ENCODE results near the gene LSAMP. TPM values are rescaled to one million over a fixed set of nuclear protein-coding genes. Genes with fewer than 3 reads are reported as not detected.

Gene LSAMP
- total RNA-seq, 1 experiment from 2014 or later, result 0.90 TPM

- Histone ChIP-seq H3K9ac (ENCODE audit: extremely low read depth, insufficient read length, low read length) (no peak overlapping the region), H2BK12ac (ENCODE audit: insufficient read length, low read depth, low read length) (no peak overlapping the region), H4K5ac (ENCODE audit: insufficient read length, low read depth, low read length) (no peak overlapping the region), H2AK5ac (ENCODE audit: insufficient read length, low read length) (no peak overlapping the region), H2BK120ac (ENCODE audit: low read depth, low read length, poor library complexity, severe bottlenecking) (no peak overlapping the region), H3K79me2 (ENCODE audit: insufficient read depth, low read length) (no peaks in the 10 kb centered on the region), H2AFZ (ENCODE audit: low read length) (no peak overlapping the region), H3K4me2 (ENCODE audit: insufficient read depth, insufficient read length, low read length) (no peak overlapping the region), H3K27me3 (ENCODE audit: insufficient read depth, low read length) (no peaks in the 10 kb centered on the region), H4K91ac (ENCODE audit: insufficient read length, low read depth, low read length) (no peak overlapping the region), H3T11ph (ENCODE audit: low read length) (no peak overlapping the region), H3K18ac (ENCODE audit: insufficient read length, low read depth, low read length) (no peak overlapping the region), H4K20me1 (ENCODE audit: control insufficient read depth, insufficient read depth, insufficient read length) (no peaks in the 10 kb centered on the region), H3K4ac (ENCODE audit: low read depth, low read length) (no peak overlapping the region), H3K27ac (ENCODE audit: insufficient read length, low read depth, low read length) (no peak overlapping the region), H3K14ac (ENCODE audit: insufficient read depth, low read length) (no peak overlapping the region), H3K23ac (ENCODE audit: insufficient read length, low read depth, low read length) (no peak overlapping the region), H3K23me2 (ENCODE audit: insufficient read length, low read depth, low read length, poor library complexity, severe bottlenecking) (no peaks in the 10 kb centered on the region), H2BK20ac (ENCODE audit: low read depth, low read length, poor library complexity, severe bottlenecking) (no peak overlapping the region), H2BK5ac (ENCODE audit: insufficient read length, low read length) (no peak overlapping the region), H3K56ac (ENCODE audit: insufficient read length, low read depth, low read length) (no peak overlapping the region), H3K79me1 (ENCODE audit: insufficient read depth, low read depth, low read length, poor library complexity, severe bottlenecking) (no peaks in the 10 kb centered on the region), H4K8ac (replicated peaks; ENCODE audit: insufficient read length, low read depth, low read length) (no peak overlapping the region), H3K4me1 (ENCODE audit: insufficient read depth, low read length) (no peaks in the 10 kb centered on the region), H2BK15ac (ENCODE audit: low read depth, low read length) (no peak overlapping the region), H3K9me3 (ENCODE audit: control insufficient read depth, low read depth, low read length) (no peaks in the 10 kb centered on the region)
- no peak for DNase-seq
- WGBS (ENCODE audit: extremely low coverage, insufficient read length, low lambda C conversion rate), result no CpG with 5 or more reads among the region's 4 CpGs
- Mint-ChIP-seq H3K27ac (no peak overlapping the region), H3K36me3 (ENCODE audit: insufficient read depth in 1 of 3, low read depth in 3 of 3) (no peaks in the 10 kb centered on the region), H3K4me3 (no peak overlapping the region), H3K9me3 (no peaks in the 10 kb centered on the region), H3K27me3 (ENCODE audit: low read depth) (no peaks in the 10 kb centered on the region; the same call in 1 of the 2 replicates), H3K4me1 (no peaks in the 10 kb centered on the region)
- no peak for TF ChIP-seq CTCF (conservative IDR thresholded peaks at IDR 0.05)
Observed at GRCh38 chr3:115961380-115961779, 483.9 kb downstream of the LSAMP start.
